T-helper 17 cell (primary cell): ENCODE results near the gene PREPL. TPM values are rescaled to one million over a fixed set of nuclear protein-coding genes. Genes with fewer than 3 reads are reported as not detected.

Experiments
- ATAC-seq: fragments of 150-1000 bp; cut with Tn5 transposase; 2 replicates; pipeline ENCODE4 v1.10.0; 2021; ENCODE audit warnings: mild to moderate bottlenecking, moderate library complexity
- DNase-seq, 3 donors: peaks; one replicate each; pipeline versions ENCODE4 v3.0.0 to v3.0.0-alpha.2; 2020 to 2021
- H3K9me3 ChIP-seq: one replicate; pipeline ENCODE4 v1.7.0; 2013; ENCODE audit warnings: low read length, mild to moderate bottlenecking; ENCODE audit not compliant: control insufficient read depth, poor library complexity, severe bottlenecking
- H3K27ac Mint-ChIP-seq: one replicate; pipeline ENCODE4 v1.8.0; 2022; ENCODE audit warnings: mild to moderate bottlenecking, moderate library complexity, mixed read lengths
- H3K27me3 Mint-ChIP-seq: one replicate; pipeline ENCODE4 v1.8.0; 2022; ENCODE audit warnings: mixed read lengths
- H3K36me3 Mint-ChIP-seq: one replicate; pipeline ENCODE4 v1.8.0; 2022; ENCODE audit warnings: low read depth, mixed read lengths
- H3K4me1 Mint-ChIP-seq: one replicate; pipeline ENCODE4 v1.8.0; 2022; ENCODE audit warnings: mild to moderate bottlenecking, mixed read lengths
- H3K4me3 Mint-ChIP-seq: one replicate; pipeline ENCODE4 v1.8.0; 2022; ENCODE audit warnings: mild to moderate bottlenecking, moderate library complexity, mixed read lengths
- total RNA-seq, 4 donors: library from RNA in 2 of 4; stranded (reverse) in 2 of 4; gene quantifications; one replicate each; pipeline ENCODE4 v1.2.3 and lab custom pipeline; 2022 to 2026

Gene PREPL
- total RNA-seq, 2 donors from 2014 or later, result 21.3 to 23.4 TPM

GRCh38 chr2:44280869-44281268 is 80.4 kb downstream of the PREPL start:
- no peak for ATAC-seq
- Mint-ChIP-seq H3K4me3 (no peak overlapping the region), H3K4me1 (no peaks in the 10 kb centered on the region), H3K27ac (no peak overlapping the region), H3K36me3 (peaks cover 4% of the 10 kb centered on the region), H3K27me3 (peaks cover 18% of the 10 kb centered on the region)
- H3K9me3 ChIP-seq, result no peaks in the 10 kb centered on the region
- no peak for DNase-seq

GRCh38 chr2:44277541-44277940 is 83.8 kb downstream of the PREPL start:
- H3K27ac Mint-ChIP-seq, result no peak overlapping the region
- no peaks in the 10 kb centered on the region for H3K9me3 ChIP-seq
- no peak overlapping the region for H3K4me3 Mint-ChIP-seq
- peaks cover 6% of the 10 kb centered on the region for H3K36me3 Mint-ChIP-seq
- DNase-seq (no peak), ATAC-seq (no peak)
- H3K4me1 Mint-ChIP-seq, result no peaks in the 10 kb centered on the region
- H3K27me3 Mint-ChIP-seq, result peaks cover 13% of the 10 kb centered on the region

GRCh38 chr2:44275927-44276303 is 85.4 kb downstream of the PREPL start:
- Mint-ChIP-seq H3K27ac (no peak overlapping the region), H3K36me3 (peaks cover 4% of the 10 kb centered on the region), H3K4me1 (no peaks in the 10 kb centered on the region), H3K27me3 (peaks cover 13% of the 10 kb centered on the region), H3K4me3 (no peak overlapping the region)
- ATAC-seq, result no peak
- H3K9me3 ChIP-seq, result no peaks in the 10 kb centered on the region
- DNase-seq, result no peak

- ATAC-seq (no peak), DNase-seq (no peak)
- H3K27me3 Mint-ChIP-seq, result peaks cover 8% of the 10 kb centered on the region
- H3K36me3 Mint-ChIP-seq, result peaks cover 2% of the 10 kb centered on the region
- H3K27ac Mint-ChIP-seq, result no peak overlapping the region
- H3K4me3 Mint-ChIP-seq, result no peak overlapping the region
- no peaks in the 10 kb centered on the region for H3K4me1 Mint-ChIP-seq
- H3K9me3 ChIP-seq, result no peaks in the 10 kb centered on the region
Measured at GRCh38 chr2:44273596-44273995, 87.7 kb downstream of the PREPL start.

- Mint-ChIP-seq H3K4me1 (no peaks in the 10 kb centered on the region), H3K4me3 (no peak overlapping the region), H3K36me3 (peaks cover 2% of the 10 kb centered on the region), H3K27ac (no peak overlapping the region), H3K27me3 (peaks cover 9% of the 10 kb centered on the region)
- ATAC-seq, result no peak
- no peaks in the 10 kb centered on the region for H3K9me3 ChIP-seq
- no peak for DNase-seq
Measured at GRCh38 chr2:44273076-44273475, 88.2 kb downstream of the PREPL start.

- peaks cover 2% of the 10 kb centered on the region for H3K36me3 Mint-ChIP-seq
- H3K9me3 ChIP-seq, result no peaks in the 10 kb centered on the region
- H3K27ac Mint-ChIP-seq, result no peak overlapping the region
- H3K4me3 Mint-ChIP-seq, result no peak overlapping the region
- H3K27me3 Mint-ChIP-seq, result peaks cover 7% of the 10 kb centered on the region
- DNase-seq, result no peak
- H3K4me1 Mint-ChIP-seq, result no peaks in the 10 kb centered on the region
- ATAC-seq, result no peak
Measured at GRCh38 chr2:44271296-44271695, 90.0 kb downstream of the PREPL start.

GRCh38 chr2:44269831-44270230 is 91.5 kb downstream of the PREPL start:
- no peak overlapping the region for H3K4me3 Mint-ChIP-seq
- peaks cover 2% of the 10 kb centered on the region for H3K36me3 Mint-ChIP-seq
- peaks cover 7% of the 10 kb centered on the region for H3K27me3 Mint-ChIP-seq
- H3K4me1 Mint-ChIP-seq, result no peaks in the 10 kb centered on the region
- ATAC-seq, result no peak
- no peak for DNase-seq
- H3K9me3 ChIP-seq, result no peaks in the 10 kb centered on the region
- H3K27ac Mint-ChIP-seq, result no peak overlapping the region

- no peak overlapping the region for H3K4me3 Mint-ChIP-seq
- ATAC-seq (no peak), DNase-seq (no peak)
- no peaks in the 10 kb centered on the region for H3K9me3 ChIP-seq
- H3K27ac Mint-ChIP-seq, result no peak overlapping the region
- H3K4me1 Mint-ChIP-seq, result no peaks in the 10 kb centered on the region
- H3K27me3 Mint-ChIP-seq, result peaks cover 7% of the 10 kb centered on the region
- no peaks in the 10 kb centered on the region for H3K36me3 Mint-ChIP-seq
Measured at GRCh38 chr2:44267796-44268648, 93.3 kb downstream of the PREPL start.

Other genes starting within 250 kb of the PREPL start
- gene PPM1B, start 192.6 kb downstream of the PREPL start, total RNA-seq, result 10 to 100 TPM; 72.7 to 82.7 TPM
- gene SLC3A1, start 86.0 kb downstream of the PREPL start, total RNA-seq, result under 1 TPM; 0.32 to 0.55 TPM
- 10 to 100 TPM; 14.8 to 19.8 TPM for gene CAMKMT, start 453 bp upstream of the PREPL start, total RNA-seq